NCI-H1092 (cell line): ENCODE data around the gene CAPN12.
"Not testable (repeated sequence)": the region's sequence is repeated elsewhere in the genome, so short reads cannot be mapped to it uniquely, and the experiment has no call there.

Experiments used
- DNase-seq: peaks from one replicate; lab custom pipeline; 2025; lab: John Stamatoyannopoulos, UW

The CAPN12 gene, protein sequence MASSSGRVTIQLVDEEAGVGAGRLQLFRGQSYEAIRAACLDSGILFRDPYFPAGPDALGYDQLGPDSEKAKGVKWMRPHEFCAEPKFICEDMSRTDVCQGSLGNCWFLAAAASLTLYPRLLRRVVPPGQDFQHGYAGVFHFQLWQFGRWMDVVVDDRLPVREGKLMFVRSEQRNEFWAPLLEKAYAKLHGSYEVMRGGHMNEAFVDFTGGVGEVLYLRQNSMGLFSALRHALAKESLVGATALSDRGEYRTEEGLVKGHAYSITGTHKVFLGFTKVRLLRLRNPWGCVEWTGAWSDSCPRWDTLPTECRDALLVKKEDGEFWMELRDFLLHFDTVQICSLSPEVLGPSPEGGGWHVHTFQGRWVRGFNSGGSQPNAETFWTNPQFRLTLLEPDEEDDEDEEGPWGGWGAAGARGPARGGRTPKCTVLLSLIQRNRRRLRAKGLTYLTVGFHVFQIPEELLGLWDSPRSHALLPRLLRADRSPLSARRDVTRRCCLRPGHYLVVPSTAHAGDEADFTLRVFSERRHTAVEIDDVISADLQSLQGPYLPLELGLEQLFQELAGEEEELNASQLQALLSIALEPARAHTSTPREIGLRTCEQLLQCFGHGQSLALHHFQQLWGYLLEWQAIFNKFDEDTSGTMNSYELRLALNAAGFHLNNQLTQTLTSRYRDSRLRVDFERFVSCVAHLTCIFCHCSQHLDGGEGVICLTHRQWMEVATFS

DNA sequence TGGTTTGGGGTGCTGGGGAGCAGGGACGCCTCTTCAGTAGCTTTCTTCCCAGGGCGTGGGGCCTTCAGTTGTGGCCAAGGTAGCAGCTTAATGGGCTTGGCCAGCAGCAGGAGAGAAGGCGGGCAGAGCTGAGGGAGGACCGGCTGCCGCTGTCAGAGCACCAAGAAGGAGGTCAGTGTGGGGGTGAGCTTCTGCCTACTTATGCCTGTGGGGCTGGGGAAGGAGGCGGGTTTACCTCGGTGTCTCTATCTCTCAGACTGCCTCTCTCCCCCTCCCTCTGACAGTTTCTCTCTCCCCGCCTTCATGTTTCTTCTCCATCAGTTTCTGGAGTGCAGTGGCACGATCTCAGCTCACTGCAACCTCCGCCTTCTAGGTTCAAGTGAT lies at the start of gene CAPN12:
CAPN12 (minus strand) TSS at position 177 of the 384 bp plus-strand sequence. CDS start 309 bp downstream, outside the sequence.
- DNase-seq: no peak

DNA sequence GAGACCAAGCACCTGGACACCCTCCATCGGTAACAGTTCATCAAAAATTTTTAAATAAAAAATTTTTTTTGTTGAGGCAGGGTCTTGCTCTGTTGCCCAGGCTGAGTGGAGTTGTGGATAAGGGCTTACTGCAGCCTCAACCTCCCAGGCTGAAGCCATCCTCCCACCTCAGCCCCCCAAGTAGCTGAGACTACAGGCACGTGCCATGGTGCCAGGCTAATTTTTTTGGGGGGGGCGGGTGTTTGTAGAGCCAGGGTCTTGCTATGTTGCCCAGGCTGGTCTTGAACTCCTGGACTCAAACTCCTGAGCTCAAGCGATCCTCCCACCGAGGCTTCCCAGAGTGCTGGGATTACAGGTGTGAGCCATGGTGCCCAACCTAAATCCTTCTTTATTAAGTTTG lies 49.4 kb upstream of the CAPN12 start:
- no peak for DNase-seq

DNA sequence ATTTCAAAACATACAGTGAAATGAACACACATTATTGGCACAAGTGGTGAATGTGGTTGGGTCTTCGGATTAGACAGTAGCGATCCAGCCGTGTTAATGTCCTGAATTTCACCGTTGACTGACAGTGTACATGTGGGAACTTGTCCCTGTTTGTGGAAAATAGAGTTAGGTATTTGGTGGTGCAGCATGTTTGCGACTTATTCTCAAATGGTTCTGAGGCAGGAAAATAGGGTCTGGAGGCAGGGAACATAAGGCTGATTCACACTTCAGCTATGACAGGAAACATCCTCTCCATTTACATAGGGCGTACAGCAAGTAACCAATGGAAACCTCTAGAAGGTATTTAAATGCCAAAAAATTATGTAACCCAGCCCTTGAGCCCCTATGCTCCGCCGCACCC lies 48.9 kb upstream of the CAPN12 start:
- DNase-seq: no peak

DNA sequence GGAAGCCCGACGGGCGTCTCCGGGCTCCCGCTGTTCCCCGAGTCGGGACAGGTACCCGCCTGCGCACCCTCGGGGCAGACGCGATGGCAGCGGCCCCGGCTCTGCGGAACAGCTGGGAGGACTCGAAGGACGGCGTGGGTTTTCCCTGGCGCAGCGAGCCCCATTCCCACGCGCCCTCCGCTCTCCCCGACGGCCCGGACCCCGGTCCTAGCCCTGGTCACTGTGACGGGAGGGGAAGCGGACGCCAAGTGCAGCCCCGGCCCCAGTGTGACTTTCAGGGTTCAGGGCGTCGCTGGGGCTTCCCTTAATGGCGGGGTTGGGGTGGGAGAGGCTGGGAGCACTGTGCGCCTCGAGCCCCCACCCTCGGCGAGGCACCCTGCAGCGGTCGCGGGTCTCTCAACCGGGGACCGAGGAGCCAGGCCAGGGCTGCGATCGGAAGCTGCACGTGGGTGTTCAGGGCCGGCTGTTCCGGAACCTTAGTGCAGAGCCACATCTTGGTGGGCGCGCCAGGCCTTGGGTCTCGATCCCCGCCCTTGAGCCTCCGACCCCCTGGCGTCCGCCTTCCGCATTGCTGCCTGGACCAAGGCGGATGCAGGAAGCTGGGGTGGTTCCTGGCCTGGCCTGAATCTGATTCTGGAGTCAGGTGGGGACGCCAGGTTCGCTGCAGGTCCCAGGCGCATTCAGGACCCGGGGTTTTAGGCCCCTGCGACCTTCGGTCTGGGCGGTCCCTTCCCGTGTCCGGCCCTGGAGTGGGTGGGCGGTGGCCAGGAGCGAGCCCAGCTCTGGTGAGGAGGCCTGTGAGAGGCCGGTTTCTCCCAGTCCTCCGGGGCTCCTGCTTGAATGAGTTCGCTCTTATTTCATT lies 48.2 kb upstream of the CAPN12 start:
- no peak for DNase-seq

DNA sequence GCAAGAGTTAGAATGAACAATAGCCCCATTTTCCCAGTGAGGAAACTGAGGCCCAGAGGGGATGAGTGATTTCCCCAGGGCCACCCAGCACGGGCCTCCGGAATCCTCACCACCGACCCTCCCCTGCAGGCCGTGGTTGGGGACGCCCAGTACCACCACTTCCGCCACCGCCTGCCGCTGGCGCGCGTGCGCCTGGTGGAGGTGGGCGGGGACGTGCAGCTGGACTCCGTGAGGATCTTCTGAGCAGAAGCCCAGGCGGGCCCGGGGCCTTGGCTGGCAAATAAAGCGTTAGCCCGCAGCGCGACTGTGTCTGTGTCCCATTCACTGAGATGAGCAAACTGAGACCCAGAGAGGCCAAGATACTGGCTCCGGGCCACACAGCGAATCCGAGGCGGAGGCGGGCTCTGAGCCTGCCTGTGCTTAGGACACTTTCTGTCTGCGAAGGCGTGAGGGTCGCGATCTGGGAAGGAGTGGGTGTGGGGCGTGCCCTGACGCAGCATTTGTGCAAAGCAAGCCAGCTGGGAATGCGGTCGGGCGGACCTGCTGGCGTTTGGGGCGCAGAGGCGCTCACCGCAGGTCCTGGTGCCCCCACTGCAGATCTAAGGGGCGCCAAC lies 47.3 kb upstream of the CAPN12 start:
- not testable (repeated sequence) for DNase-seq

DNA sequence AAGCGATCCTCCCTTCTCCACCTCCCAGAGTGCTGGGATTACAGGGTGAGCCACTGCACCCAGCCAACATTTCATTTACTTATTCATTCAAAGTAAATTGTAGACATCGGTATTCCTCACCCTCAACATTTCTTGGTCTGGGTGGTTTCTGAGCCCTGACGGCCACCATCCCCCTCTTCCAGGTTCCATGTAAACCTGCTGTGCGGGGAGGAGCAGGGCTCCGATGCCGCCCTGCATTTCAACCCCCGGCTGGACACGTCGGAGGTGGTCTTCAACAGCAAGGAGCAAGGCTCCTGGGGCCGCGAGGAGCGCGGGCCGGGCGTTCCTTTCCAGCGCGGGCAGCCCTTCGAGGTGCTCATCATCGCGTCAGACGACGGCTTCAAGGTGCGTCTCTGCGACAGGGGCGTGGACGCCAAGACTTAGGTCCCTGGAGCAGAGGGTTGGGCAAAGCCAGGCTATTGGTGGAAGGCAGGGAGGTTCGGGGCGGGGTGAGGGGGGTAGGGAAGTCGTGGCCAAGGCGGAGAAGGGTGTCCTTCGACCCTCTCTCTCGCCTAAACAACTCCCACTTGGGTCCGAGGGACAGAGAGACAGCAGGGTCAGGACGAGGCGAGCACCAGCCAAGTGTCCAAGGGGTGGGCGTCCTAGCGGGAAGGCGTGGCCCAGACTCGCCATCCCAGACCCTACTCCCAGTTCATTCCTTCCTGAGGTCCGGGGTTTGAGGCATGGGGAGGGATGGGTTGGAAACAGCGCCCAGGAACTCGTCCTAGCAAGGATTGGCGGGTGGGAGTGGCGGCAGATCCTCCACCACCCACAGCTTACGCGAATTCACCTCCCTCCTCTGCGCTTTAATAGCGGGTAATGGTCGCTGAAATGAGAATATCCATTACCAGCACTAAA lies 46.5 kb upstream of the CAPN12 start:
- DNase-seq: not testable (repeated sequence)

DNA sequence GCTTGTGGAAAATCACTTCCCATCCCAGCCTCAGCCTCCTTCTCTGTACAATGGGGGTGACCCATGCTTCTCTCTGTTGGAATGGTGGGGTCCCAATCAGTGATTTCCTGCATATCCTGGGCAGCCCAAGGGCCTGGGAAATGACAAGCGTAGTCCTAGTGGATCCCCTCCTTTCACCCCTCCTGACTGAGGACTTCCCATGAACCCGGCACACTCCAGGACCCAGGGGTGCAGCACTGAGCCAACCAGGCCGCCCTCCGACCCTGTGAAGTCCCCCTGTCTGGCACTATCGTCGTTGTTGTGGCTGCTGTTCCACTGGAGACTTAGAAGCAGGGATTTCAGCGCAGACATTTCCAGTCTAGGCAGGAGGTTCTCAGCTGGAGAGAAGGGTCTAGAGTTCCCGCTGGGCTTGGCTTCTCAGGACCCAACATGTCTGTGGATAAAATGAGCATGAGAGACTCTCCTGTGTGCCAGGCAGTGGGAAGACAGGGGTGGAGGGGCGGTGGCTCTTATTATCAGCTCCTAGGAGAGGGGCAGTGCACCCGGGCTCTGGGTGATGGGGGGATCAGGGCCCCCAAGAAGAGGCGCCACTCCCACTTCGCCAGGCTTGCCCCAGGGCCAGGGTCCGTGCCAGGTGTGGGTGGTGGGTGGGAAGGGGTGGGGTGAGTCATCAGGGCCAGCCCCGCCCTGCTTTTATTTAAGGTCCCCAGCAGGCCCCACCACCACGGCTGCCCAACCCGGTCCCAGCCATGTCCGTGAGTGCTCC lies 44.4 kb upstream of the CAPN12 start, which contains the start of gene LGALS7B:
LGALS7B (plus strand) TSS at position 723 of the 766 bp plus-strand sequence; CDS start at position 750, 27 bp downstream.
- DNase-seq: no peak

DNA sequence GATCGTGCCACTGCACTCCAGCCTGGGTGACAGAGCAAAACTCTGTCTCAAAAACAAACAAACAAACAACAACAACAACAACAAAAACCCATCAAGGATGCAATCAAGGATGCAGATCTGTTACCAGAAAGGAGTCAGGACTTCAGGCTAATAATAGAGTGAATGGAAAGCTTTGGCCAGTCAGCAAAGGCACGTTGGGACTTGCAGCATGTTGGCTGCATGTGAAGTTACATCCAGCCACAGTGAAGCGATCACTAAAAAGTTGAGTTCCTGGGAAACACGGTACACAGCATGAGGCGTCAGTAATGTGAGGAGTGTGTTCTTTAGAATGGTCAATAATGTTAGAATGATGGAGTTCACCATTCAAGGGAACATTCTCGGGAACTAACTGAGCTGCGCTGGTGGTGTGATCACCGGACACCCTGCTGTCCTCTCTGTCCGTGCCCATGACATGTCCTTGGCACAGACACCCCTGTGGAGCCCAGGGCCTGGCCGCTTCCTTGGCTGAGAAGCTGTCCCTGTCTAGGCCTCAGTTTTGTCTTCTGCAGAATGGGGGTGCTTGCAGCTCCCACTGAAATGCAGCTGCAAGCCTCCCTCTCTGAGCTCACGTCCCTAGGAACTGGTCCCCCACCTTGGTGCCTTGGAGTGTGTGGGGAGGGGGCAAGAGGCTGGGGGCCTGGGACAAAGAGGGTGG lies 42.4 kb upstream of the CAPN12 start:
- DNase-seq: no peak

DNA sequence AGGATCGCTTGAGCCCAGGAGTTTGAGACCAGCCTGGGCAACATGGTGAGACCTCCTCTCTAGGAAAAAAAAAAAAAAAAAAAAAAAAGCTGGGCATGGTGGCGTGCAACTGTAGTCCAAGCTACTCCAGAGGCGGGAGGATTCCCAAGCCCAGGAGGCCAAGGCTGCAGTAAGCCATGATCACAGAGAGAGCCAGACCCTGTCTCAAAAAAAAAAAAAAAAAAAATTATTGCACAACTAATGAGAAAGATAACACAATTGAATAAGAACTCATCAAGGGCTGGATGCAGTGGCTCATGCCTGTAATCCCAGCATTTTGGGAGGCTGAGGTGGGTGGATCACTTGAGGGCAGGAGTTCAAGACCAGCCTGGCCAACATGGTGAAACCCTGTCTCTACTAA lies 41.8 kb upstream of the CAPN12 start:
- DNase-seq: not testable (repeated sequence)

DNA sequence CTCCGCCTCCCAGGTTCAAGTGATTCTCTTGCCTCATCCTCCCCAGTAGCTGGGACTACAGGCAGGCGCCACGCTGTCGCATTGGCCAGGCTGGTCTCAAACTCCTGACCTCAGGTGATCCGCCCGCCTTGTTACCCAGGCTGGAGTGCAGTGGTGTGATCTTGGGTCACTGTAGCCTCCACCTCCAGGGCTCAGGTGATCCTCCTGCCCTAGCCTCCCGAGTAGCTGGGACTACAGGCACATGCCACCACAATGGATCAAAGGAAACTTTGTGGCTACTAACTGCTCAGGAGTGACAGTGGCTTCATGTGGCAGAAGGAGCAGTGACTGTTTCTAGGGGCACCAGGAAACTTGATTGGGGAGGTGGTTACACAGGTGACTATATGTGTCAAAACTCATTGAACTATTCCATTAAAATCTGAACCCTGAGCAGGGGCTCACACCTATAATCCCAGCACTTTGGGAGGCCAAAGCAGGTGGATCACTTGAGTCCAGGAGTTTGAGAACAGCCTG lies 41.0 kb upstream of the CAPN12 start:
- DNase-seq: no peak

DNA sequence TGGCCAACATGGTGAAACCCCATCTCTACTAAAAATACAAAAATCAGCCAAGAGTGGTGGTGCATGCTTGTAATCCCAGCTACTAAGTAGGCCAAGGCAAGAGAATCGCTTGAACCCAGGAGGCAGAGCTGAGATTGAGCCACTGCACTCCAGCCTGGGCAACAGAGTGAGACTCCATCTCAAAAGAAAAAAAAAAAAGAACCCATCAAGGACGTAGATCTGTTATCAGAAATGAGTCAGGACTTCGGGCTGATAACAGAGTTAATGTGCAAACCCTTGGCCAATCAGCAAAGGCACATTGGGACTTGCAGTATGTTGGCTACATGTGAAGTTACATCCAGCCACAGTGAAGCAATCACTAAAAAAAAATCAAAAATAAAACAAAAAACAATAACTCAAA lies 40.0 kb upstream of the CAPN12 start:
- no peak for DNase-seq

DNA sequence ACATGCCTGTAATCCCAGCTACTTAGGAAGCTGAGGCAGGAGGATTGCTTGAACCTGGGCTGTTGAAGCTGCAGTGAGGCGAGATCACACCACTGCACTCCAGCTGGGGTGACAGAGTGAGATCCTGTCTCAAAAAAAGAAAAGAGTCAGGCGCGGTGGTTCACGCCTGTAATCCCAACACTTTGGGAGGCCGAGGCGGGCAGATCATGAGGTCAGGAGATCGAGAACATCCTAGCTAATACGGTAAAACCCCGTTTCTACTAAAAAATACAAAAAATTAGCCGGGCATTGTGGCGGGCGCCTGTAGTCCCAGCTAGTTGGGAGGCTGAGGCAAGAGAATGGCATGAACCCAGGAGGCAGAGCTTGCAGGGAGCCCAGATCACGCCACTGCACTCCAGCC lies 37.9 kb upstream of the CAPN12 start:
- DNase-seq: not testable (repeated sequence)

DNA sequence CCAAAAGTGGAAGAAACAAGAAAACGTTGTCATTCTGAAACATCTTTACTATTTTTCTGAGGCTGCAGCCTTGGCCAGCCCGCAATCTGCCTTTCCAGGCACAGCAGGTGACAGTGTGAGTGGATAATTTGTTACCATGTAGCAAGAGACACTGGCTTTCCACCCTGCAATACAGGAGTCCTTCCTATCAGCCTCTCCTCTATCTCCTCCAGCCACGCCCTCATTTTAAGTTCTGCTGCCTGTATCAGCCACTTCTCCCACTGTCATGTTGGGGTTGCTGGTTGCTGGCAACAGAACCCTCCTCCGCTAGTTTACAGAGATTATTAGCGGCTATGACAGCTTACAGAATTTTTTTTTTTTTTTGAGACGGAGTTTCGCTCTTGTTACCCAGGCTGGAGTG lies 36.8 kb upstream of the CAPN12 start:
- no peak for DNase-seq

DNA sequence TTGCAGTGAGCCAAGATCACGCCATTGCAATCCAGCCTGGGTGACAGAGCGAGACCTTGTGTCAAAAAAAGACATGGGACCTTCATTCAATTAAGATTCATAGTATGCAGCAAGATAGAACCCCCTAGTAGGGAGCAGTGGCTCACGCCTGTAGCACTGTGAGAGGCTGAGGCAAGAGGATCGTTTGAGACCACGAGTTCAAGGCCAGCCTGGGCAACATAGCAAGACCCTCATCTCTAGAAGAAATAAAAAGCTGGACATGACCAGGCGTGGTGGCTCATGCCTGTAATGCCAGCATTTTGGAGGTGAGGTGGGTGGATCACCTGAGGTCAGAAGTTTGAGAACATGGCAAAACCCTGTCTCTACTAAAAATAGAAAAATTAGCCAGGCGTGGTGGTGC lies 36.2 kb upstream of the CAPN12 start:
- no peak for DNase-seq

DNA sequence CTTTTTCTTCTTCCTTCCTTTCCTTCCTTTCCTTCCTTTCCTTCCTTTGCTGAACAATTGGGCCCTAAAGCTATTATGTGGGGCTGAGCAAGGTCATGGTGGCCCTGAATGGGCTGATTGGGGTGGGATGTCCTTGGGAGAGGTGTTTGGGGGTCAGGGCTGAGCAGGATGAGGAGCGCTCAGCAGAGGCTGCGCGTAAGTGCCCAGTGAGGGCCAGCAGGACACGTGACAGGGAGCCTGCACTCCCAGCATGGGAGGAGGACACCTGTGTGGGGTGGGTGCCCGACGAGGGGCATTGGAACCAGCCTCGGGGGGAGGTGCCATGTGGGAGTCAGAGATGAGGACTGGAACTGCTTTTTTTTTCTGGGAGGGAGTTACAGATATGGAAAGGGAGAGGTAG lies 34.5 kb upstream of the CAPN12 start:
- no peak for DNase-seq

DNA sequence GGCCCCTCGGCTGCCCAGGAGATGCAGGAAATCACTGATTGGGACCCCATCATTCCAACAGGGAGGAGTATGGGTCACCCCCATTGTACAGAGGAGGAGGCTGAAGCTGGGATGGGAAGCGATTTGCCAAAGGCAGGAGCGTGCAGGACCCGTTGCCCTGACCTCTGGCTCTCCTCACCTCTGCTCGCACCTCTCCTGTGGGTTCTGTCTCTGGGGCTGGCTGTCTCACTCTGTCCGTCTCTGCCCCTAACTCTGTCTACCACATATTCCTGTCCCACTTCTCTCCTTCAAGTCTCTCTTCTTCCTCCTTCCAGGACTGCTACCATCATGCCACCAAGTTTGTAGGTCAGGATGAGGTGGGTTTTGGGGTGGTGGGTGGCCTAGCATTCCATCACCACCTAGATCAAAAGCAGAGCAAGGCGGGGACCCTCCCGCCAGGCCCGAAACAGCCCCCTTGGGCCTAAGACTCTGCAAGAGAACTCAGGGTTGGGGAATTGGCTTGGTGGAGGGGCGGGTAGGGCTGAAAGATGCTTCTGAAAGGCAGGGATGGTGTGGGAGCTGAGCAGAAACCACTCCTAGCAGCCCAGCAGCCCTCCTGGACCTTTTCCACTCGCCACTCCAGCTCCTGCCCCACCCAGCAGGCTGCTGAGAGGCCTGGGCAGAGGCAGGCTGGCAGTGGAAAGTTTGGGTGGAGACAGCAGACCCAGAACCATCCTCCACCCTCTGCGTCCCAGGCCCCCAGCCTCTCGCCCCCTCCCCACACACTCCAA lies 30.1 kb upstream of the CAPN12 start:
- no peak for DNase-seq

DNA sequence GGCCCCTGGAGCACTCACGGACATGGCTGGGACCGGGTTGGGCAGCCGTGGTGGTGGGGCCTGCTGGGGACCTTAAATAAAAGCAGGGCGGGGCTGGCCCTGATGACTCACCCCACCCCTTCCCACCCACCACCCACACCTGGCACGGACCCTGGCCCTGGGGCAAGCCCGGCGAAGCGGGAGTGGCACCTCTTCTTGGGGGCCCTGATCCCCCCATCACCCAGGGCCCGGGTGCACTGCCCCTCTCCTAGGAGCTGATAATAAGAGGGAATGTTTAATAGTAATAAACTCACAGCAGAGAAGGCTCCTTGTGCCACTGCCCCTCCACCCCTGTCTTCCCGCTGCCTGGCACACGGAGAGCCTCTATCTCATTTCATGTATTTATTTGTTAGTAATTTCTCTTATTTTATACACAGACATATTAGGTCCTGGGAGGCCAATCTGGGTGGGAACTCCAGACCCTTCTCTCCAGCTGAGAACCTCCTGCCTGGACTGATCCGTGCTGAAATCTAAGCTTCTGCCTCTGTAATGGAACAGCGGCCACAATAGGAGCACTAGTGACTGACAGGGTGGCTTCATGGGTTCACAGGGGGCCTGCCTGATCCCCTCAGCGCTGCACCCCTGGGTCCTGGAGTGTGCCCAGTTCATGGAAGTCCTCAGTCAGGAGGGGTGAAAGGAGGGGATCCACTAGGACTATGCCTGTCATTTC lies 29.3 kb upstream of the CAPN12 start, which contains the start of gene LGALS7:
LGALS7 (minus strand) TSS at position 49 of the 709 bp plus-strand sequence; CDS start at position 24, 25 bp downstream.
- no peak for DNase-seq

DNA sequence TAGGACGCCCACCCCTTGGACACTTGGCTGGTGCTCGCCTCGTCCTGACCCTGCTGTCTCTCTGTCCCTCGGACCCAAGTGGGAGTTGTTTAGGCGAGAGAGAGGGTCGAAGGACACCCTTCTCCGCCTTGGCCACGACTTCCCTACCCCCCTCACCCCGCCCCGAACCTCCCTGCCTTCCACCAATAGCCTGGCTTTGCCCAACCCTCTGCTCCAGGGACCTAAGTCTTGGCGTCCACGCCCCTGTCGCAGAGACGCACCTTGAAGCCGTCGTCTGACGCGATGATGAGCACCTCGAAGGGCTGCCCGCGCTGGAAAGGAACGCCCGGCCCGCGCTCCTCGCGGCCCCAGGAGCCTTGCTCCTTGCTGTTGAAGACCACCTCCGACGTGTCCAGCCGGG lies 27.3 kb upstream of the CAPN12 start:
- not testable (repeated sequence) for DNase-seq
